HepG2 (cell line): ENCODE measurements around the gene OR10AD1. TPM values are rescaled to one million over a fixed set of nuclear protein-coding genes. Genes with fewer than 3 reads are reported as not detected.

Source experiments
- ATAC-seq: fragments of 200-7000 bp; cut with Tn5 transposase; 3 replicates; pipeline ENCODE4 v1.9.1; 2020; ENCODE audit warnings: mild to moderate bottlenecking, moderate library complexity
- BruUV-seq: library from RNA; stranded (reverse); fragments of 400-500 nt; replicated peaks from 2 replicates; lab custom pipeline; 2021; lab: Mats Ljungman, UMichigan
- CTCF ChIA-PET: fragments of 300-600 bp; formaldehyde crosslinking; extraction: SDS; loops from one replicate; lab custom pipeline; 2021; ENCODE audit warnings: low total read pairs, inconsistent platforms, low intra/inter-chr PET ratio; lab: Yijun Ruan, JAX
- POLR2A ChIA-PET: fragments of 350-600 bp; sonication (Branson Sonifier 250); formaldehyde crosslinking; loops from one replicate; lab custom pipeline; 2020; ENCODE audit warnings: antibody characterized with exemption, inconsistent platforms; lab: Yijun Ruan, JAX
- DNase-seq: peaks from one replicate; pipeline ENCODE4 v3.0.0-alpha.2; 2015; ENCODE audit warnings: low spot score
- FAIRE-seq: peaks from 3 replicates; lab custom pipeline; 2011; peaks lifted over from hg19 to GRCh38; lab: Jason Lieb, UNC
- H2AFZ ChIP-seq: one replicate; pipeline ENCODE4 v1.6.1; 2011; ENCODE audit warnings: low read length, inconsistent platforms
- H3K27ac ChIP-seq: fragments of 300-600 bp; 3 replicates; pipeline ENCODE4 v1.8.0; 2011; ENCODE audit warnings: mixed run types, mild to moderate bottlenecking, mixed read lengths, low read length, inconsistent platforms; ENCODE audit not compliant: insufficient read depth; ENCODE audit errors: extremely low read length
- H3K27me3 ChIP-seq, 2 experiments: fragments of 200-600 bp in 1 of 2; 2 replicates in 1 of 2; 3 replicates in 1 of 2; pipeline versions ENCODE4 v1.6.0 to v1.8.0; 2011; ENCODE audit warnings: low read length in 2 of 2, mild to moderate bottlenecking in 2 of 2, moderate library complexity in 2 of 2, inconsistent platforms in 1 of 2; ENCODE audit not compliant: insufficient read depth in 2 of 2, control insufficient read depth in 1 of 2
- H3K36me3 ChIP-seq, 2 experiments: fragments of 200-600 bp in 1 of 2; replicated peaks in 1 of 2; 2 replicates in 1 of 2; 3 replicates in 1 of 2; pipeline versions ENCODE4 v1.5.1 to v1.8.0; 2011; ENCODE audit warnings: low read length in 2 of 2, inconsistent platforms in 1 of 2; ENCODE audit not compliant: insufficient read depth in 2 of 2, control insufficient read depth in 1 of 2
- H3K4me1 ChIP-seq: 2 replicates; pipeline ENCODE4 v1.5.1; 2012; ENCODE audit warnings: low read length, inconsistent platforms; ENCODE audit not compliant: insufficient read depth
- H3K4me2 ChIP-seq: 2 replicates; pipeline ENCODE4 v1.6.0; 2011; ENCODE audit warnings: low read depth, low read length, inconsistent platforms
- H3K4me3 ChIP-seq, 3 experiments: fragments of 200-600 bp in 1 of 3; sonication (generic), shearing (Covaris generic) in 1 of 3; replicated peaks in 1 of 3; 2 replicates each; pipeline ENCODE4 v1.5.1; 2011 to 2016; ENCODE audit warnings: low read length in 3 of 3, inconsistent platforms in 2 of 3, low read depth in 2 of 3, mild to moderate bottlenecking in 2 of 3, control low read depth in 1 of 3, mixed read lengths in 1 of 3; ENCODE audit not compliant: insufficient read depth in 1 of 3
- H3K79me2 ChIP-seq: one replicate; pipeline ENCODE4 v1.6.1; 2011; ENCODE audit warnings: low read length, inconsistent platforms; ENCODE audit not compliant: insufficient read depth
- H3K9ac ChIP-seq: 2 replicates; pipeline ENCODE4 v1.6.0; 2011; ENCODE audit warnings: mild to moderate bottlenecking, low read depth, low read length, inconsistent platforms; ENCODE audit not compliant: insufficient read depth
- H3K9me3 ChIP-seq: 2 replicates; pipeline ENCODE4 v1.5.1; 2012; ENCODE audit warnings: mild to moderate bottlenecking, low read length
- H4K20me1 ChIP-seq: 2 replicates; pipeline ENCODE4 v1.6.0; 2011; ENCODE audit warnings: inconsistent platforms, mild to moderate bottlenecking, low read length, moderate library complexity; ENCODE audit not compliant: insufficient read depth
- CTCF ChIP-seq: sonication (generic); formaldehyde crosslinking; IDR thresholded peaks from 2 replicates; pipeline ENCODE4 v1.5.0; 2020; ENCODE audit warnings: mild to moderate bottlenecking, missing genetic modification reagents, moderate library complexity
- HNRNPLL ChIP-seq: fragments of 200-400 bp; formaldehyde crosslinking; IDR thresholded peaks from 2 replicates; pipeline ENCODE4 v1.6.1; 2017; ENCODE audit warnings: mild to moderate bottlenecking, low read depth, low read length; ENCODE audit not compliant: poor library complexity, severe bottlenecking
- SATB2 ChIP-seq: sonication (generic); formaldehyde crosslinking; IDR thresholded peaks from 2 replicates; pipeline ENCODE4 v1.5.0; 2020; ENCODE audit warnings: missing genetic modification reagents
- SMC3 ChIP-seq: IDR thresholded peaks from 2 replicates; pipeline ENCODE4 v1.6.1; 2011; ENCODE audit warnings: low read length, improper control_type of control experiment
- SPEN ChIP-seq: sonication (generic); formaldehyde crosslinking; IDR thresholded peaks from 2 replicates; pipeline ENCODE4 v1.5.1; 2020; ENCODE audit warnings: low read depth, mild to moderate bottlenecking, missing genetic modification reagents
- STAG1 ChIP-seq: sonication (generic); formaldehyde crosslinking; IDR thresholded peaks from 2 replicates; pipeline ENCODE4 v1.4.0; 2020; ENCODE audit warnings: missing genetic modification reagents
- ZNF12 ChIP-seq: sonication (generic); formaldehyde crosslinking; IDR thresholded peaks from 2 replicates; pipeline ENCODE4 v1.5.0; 2020; ENCODE audit warnings: missing genetic modification reagents
- WGBS: methylation state at CpG from one replicate; pipeline ENCODE4 v1.1.6; 2017; ENCODE audit warnings: low lambda C conversion rate; 5-methylcytosine and 5-hydroxymethylcytosine counted together
- in situ Hi-C: cut with HindIII; loops from 2 replicates; pipeline ENCODE4 v1.10.0; 2017; ENCODE audit warnings: low pct_unique_long_range_greater_than_20kb; ENCODE audit not compliant: extremely low pct_ligation_motif_present
- intact Hi-C: fragments of 100-400 bp; cut with micrococcal nuclease; formaldehyde crosslinking; loops from one replicate; pipeline ENCODE4 v1.10.0; 2022; ENCODE audit not compliant: unreplicated experiment
- polyA plus RNA-seq, 8 experiments: library from polyadenylated mRNA; depleted of rRNA in 3 of 8; stranded (reverse) in 7 of 8; unstranded in 1 of 8; fragments of >200 nt; fragmentation: Illumina TruSeq in 4 of 8; extraction: Trizol in 4 of 8; gene quantifications; 2 replicates each; pipeline versions ENCODE4 v1.2.1 to v1.2.3, GENCODE V29; 2011 to 2016; ENCODE audit warnings: low read depth in 4 of 8, missing spikeins in 1 of 8, mixed read lengths in 1 of 8; ENCODE audit not compliant: insufficient read depth in 1 of 8
- total RNA-seq, 5 experiments: library from RNA; depleted of rRNA; stranded (reverse); fragments of >200 nt; fragmentation: Illumina TruSeq; extraction: Trizol; gene quantifications; 2 replicates each; pipeline ENCODE4 v1.2.3, GENCODE V29; 2016; ENCODE audit warnings: low read depth in 1 of 5
- TF ChIP-seq, protein P1 (sequence below): IDR thresholded peaks from 2 replicates; pipeline ENCODE4 v1.6.1; 2016; ENCODE audit warnings: missing compliant biosample characterization, missing genetic modification reagents, borderline replicate concordance

OR10AD1 gene
- total and polyA plus RNA-seq, 2 of the 13 experiments (the other 11 are each of a cell fraction or from before 2014, with no cell fraction given): not detected

DNA sequence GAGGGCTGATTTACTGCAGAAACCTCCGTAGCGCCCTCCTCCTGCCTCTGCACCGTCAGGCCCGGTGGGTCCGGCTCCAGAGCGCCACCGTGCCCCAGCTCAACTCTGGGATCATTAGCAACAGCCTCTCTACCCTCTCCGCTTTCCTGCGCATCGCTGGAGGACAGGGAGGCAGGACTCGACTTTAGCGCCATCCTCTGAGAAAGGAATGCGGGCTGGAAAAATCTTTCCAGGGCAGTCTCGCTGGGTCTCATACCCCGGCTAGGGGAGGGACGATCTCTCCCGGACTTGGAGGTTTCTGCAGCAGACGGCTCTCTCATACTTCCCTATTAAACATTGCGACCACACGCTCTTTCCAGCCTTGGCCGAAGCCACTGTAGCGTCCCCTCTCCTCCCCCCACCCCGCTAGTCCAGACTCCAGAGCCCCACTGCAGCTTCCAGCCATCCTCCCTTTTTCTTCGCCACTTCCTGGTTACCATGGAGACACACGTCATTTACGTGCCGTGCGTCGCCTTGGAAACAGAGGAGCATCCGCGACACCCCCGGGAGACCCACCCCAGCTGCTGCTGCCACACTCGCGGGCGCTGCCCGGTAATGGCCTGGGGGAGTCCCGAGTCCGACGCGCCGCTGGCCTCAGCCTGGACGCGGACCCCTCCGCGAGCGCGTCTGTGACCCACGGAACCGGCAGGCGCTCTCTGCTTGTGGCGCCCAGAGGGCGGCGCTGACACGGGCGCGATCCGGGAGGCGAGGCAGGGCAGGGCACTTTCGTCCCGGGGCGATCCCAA is 19.8 kb downstream of the OR10AD1 start, which contains the start of gene CCDC184:
TSS of gene CCDC184 (plus strand) at position 554 of the 785 bp plus-strand sequence. CDS start 479 bp downstream, outside the sequence.
- Histone ChIP-seq H3K4me1 (0 out of 2 replicates have a peak, but pooled peaks cover 7% of the 10 kb centered on the region), H3K4me3 (no peak within 1 kb of the TSS; a peak in 1 of 6 replicates), H3K36me3 (no peaks in the 10 kb centered on the region), H2AFZ (no peak within 1 kb of the TSS), H3K79me2 (no peaks in the 10 kb centered on the region), H4K20me1 (no peaks in the 10 kb centered on the region), H3K9me3 (no peaks in the 10 kb centered on the region), H3K4me2 (peak within 1 kb of the TSS; percentile 53), H3K27me3 (peaks cover 2 to 67% of the 10 kb centered on the region in 2 experiments; a peak in 4 of 5 replicates), H3K27ac (no peak within 1 kb of the TSS), H3K9ac (no peak within 1 kb of the TSS)
- WGBS: 54% methylated on average over 45 of the region's 61 CpGs
- peak; percentile 77 for ATAC-seq
- no peak for FAIRE-seq
- intact Hi-C loops: loop anchor here (10.0 kb wide), 1 partner anchor 432 kb away; no protein-coding TSS in a partner anchor
- CTCF ChIA-PET: no interaction called here
- in situ Hi-C loops: no loop called here
- TF ChIP-seq SMC3: no peak
- no peak for TF ChIP-seq SATB2 (CRISPR knock-in tag)
- TF ChIP-seq STAG1 (CRISPR knock-in tag): 0 out of 2 replicates have a peak, but pooled peaks have one; percentile 8
- TF ChIP-seq, protein P1, sequence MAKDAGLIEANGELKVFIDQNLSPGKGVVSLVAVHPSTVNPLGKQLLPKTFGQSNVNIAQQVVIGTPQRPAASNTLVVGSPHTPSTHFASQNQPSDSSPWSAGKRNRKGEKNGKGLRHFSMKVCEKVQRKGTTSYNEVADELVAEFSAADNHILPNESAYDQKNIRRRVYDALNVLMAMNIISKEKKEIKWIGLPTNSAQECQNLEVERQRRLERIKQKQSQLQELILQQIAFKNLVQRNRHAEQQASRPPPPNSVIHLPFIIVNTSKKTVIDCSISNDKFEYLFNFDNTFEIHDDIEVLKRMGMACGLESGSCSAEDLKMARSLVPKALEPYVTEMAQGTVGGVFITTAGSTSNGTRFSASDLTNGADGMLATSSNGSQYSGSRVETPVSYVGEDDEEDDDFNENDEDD (CRISPR knock-in tag): no peak
- no peak for TF ChIP-seq SPEN
- peak; percentile 10 for TF ChIP-seq HNRNPLL
- TF ChIP-seq CTCF: peak; percentile 21; the same call in 1 of the 2 replicates
- TF ChIP-seq ZNF12: peak; percentile 72
- no TSS peak for BruUV-seq
- no peak for DNase-seq
- POLR2A ChIA-PET: no interaction called here
